ENCODE measurements around the gene PKP2.
"Not testable (repeated sequence)": the region's sequence is repeated elsewhere in the genome, so short reads cannot be mapped to it uniquely, and the experiment has no call there.

- TF ChIP-seq CTCF, POLR2A (IDR thresholded peaks at IDR 0.05): not testable (repeated sequence)
Observed at GRCh38 chr12:32892369-32892768, 4.2 kb downstream of the PKP2 start.

Measured in vagina (tissue), 2 donors.